H7 (cell line): ENCODE results near the gene CMTR1. TPM values are rescaled to one million over a fixed set of nuclear protein-coding genes. Genes with fewer than 3 reads are reported as not detected.

Experiments
- DNase-seq: peaks from one replicate; pipeline ENCODE4 v3.0.0; 2012
- H3K27me3 ChIP-seq: 2 replicates; pipeline ENCODE4 v1.6.0; 2011; ENCODE audit warnings: mild to moderate bottlenecking, low read length; ENCODE audit not compliant: control insufficient read depth, insufficient read depth
- H3K36me3 ChIP-seq: replicated peaks from 2 replicates; pipeline ENCODE4 v1.5.1; 2011; ENCODE audit warnings: low read length; ENCODE audit not compliant: control insufficient read depth, insufficient read depth
- H3K4me3 ChIP-seq: 2 replicates; pipeline ENCODE4 v1.5.1; 2011; ENCODE audit warnings: low read depth, mild to moderate bottlenecking, control low read depth, low read length, moderate library complexity; ENCODE audit not compliant: insufficient read depth
- total RNA-seq: library from RNA; depleted of rRNA; stranded (reverse); fragments of >200 nt; shearing (Covaris generic); gene quantifications from 2 replicates; pipeline ENCODE4 v1.2.3, GENCODE V29; 2014

The CMTR1 gene
- total RNA-seq, 1 experiment from 2014 or later, result 37.5 TPM

- Histone ChIP-seq H3K36me3 (no peaks in the 10 kb centered on the region), H3K27me3 (no peaks in the 10 kb centered on the region), H3K4me3 (no peak overlapping the region)
- no peak for DNase-seq
These were observed 68.8 kb downstream of the CMTR1 start for GRCh38 chr6:37501632-37502491.

- DNase-seq, result no peak
- Histone ChIP-seq H3K4me3 (no peak overlapping the region), H3K27me3 (no peaks in the 10 kb centered on the region), H3K36me3 (no peaks in the 10 kb centered on the region)
These were observed 69.8 kb downstream of the CMTR1 start for GRCh38 chr6:37502703-37503291.

GRCh38 chr6:37503309-37503965 lies 70.4 kb downstream of the CMTR1 start:
- no peak for DNase-seq
- Histone ChIP-seq H3K4me3 (no peak overlapping the region), H3K27me3 (no peaks in the 10 kb centered on the region), H3K36me3 (no peaks in the 10 kb centered on the region)

GRCh38 chr6:37504024-37504423 lies 71.0 kb downstream of the CMTR1 start:
- no peaks in the 10 kb centered on the region for H3K36me3 ChIP-seq
- no peak overlapping the region for H3K4me3 ChIP-seq
- H3K27me3 ChIP-seq, result no peaks in the 10 kb centered on the region
- DNase-seq, result no peak

- Histone ChIP-seq H3K4me3 (no peak overlapping the region), H3K27me3 (peaks cover 9% of the 10 kb centered on the region), H3K36me3 (no peaks in the 10 kb centered on the region)
- DNase-seq, result no peak
These were observed 73.5 kb downstream of the CMTR1 start for GRCh38 chr6:37506479-37506878.

GRCh38 chr6:37507077-37507476 lies 74.1 kb downstream of the CMTR1 start:
- DNase-seq, result peak; percentile 75
- Histone ChIP-seq H3K27me3 (peaks cover 15% of the 10 kb centered on the region), H3K36me3 (no peaks in the 10 kb centered on the region), H3K4me3 (no peak overlapping the region)

- H3K36me3 ChIP-seq, result no peaks in the 10 kb centered on the region
- peak; percentile 61 for DNase-seq
- H3K4me3 ChIP-seq, result no peak overlapping the region
- H3K27me3 ChIP-seq, result peaks cover 23% of the 10 kb centered on the region
These were observed 74.8 kb downstream of the CMTR1 start for GRCh38 chr6:37507690-37508421.

- peaks cover 36% of the 10 kb centered on the region for H3K27me3 ChIP-seq
- no peak overlapping the region for H3K4me3 ChIP-seq
- no peaks in the 10 kb centered on the region for H3K36me3 ChIP-seq
- DNase-seq, result no peak
These were observed 78.2 kb downstream of the CMTR1 start for GRCh38 chr6:37511201-37511600.

GRCh38 chr6:37511910-37512399 lies 78.9 kb downstream of the CMTR1 start:
- no peaks in the 10 kb centered on the region for H3K36me3 ChIP-seq
- peaks cover 36% of the 10 kb centered on the region for H3K27me3 ChIP-seq
- H3K4me3 ChIP-seq, result peak overlapping the region; percentile 36; the same call in 1 of the 2 replicates
- peak; percentile 56 for DNase-seq

GRCh38 chr6:37512400-37513011 lies 79.5 kb downstream of the CMTR1 start:
- H3K27me3 ChIP-seq, result peaks cover 36% of the 10 kb centered on the region
- DNase-seq, result peak; percentile 77
- peak overlapping the region; percentile 36 for H3K4me3 ChIP-seq
- H3K36me3 ChIP-seq, result no peaks in the 10 kb centered on the region

- Histone ChIP-seq H3K4me3 (peak overlapping the region; percentile 36; the same call in 1 of the 2 replicates), H3K36me3 (no peaks in the 10 kb centered on the region), H3K27me3 (peaks cover 36% of the 10 kb centered on the region)
- DNase-seq, result peak; percentile 60
These were observed 80.1 kb downstream of the CMTR1 start for GRCh38 chr6:37513155-37513554.

- H3K4me3 ChIP-seq, result peak overlapping the region; percentile 36; the same call in 1 of the 2 replicates
- H3K27me3 ChIP-seq, result peaks cover 36% of the 10 kb centered on the region
- H3K36me3 ChIP-seq, result no peaks in the 10 kb centered on the region
- peak; percentile 65 for DNase-seq
These were observed 80.6 kb downstream of the CMTR1 start for GRCh38 chr6:37513576-37513975.

- H3K36me3 ChIP-seq, result no peaks in the 10 kb centered on the region
- H3K27me3 ChIP-seq, result peaks cover 36% of the 10 kb centered on the region
- DNase-seq, result no peak
- H3K4me3 ChIP-seq, result no peak overlapping the region
These were observed 81.3 kb downstream of the CMTR1 start for GRCh38 chr6:37514321-37514771.

- no peaks in the 10 kb centered on the region for H3K36me3 ChIP-seq
- no peak for DNase-seq
- peaks cover 36% of the 10 kb centered on the region for H3K27me3 ChIP-seq
- H3K4me3 ChIP-seq, result no peak overlapping the region
These were observed 81.8 kb downstream of the CMTR1 start for GRCh38 chr6:37514837-37515236.
